ENCODE measurements around the gene SNAPC2. TPM values are rescaled to one million over a fixed set of nuclear protein-coding genes. Genes with fewer than 3 reads are reported as not detected.
A peak's percentile ranks its signal among the peaks of the same experiment; 100 is the strongest.

The SNAPC2 gene
- total and polyA plus RNA-seq, 12 donors = 8.2 to 38.2 (median 20.9) TPM

GRCh38 chr19:7901337-7901736 lies 18.8 kb upstream of the SNAPC2 start:
- no peak for DNase-seq
- WGBS, 4 donors = 90 to 95% (median 93%) methylated on average over 7 of the region's 7 CpGs
- intact Hi-C loops (cut with DNase I) = loop anchor here in 1 of 2 donors (5.0 kb wide), 1 partner anchor 39 kb away; no protein-coding TSS in a partner anchor
- no peaks in the 10 kb centered on the region for H3K27me3 ChIP-seq
- TF ChIP-seq CTCF (IDR thresholded peaks at IDR 0.05) (no peak), POLR2A (IDR thresholded peaks at IDR 0.05) (no peak)
- H3K4me3 ChIP-seq = no peak overlapping the region
- no peaks in the 10 kb centered on the region for H3K36me3 ChIP-seq (replicated peaks in 1 of 2)
- no peak overlapping the region for H3K27ac ChIP-seq
- peaks cover 20 to 30% of the 10 kb centered on the region in 2 donors for H3K4me1 ChIP-seq (replicated peaks in 1 of 2)
- no peaks in the 10 kb centered on the region for H3K9me3 ChIP-seq (replicated peaks in 1 of 3)

GRCh38 chr19:7902796-7903243 lies 17.3 kb upstream of the SNAPC2 start:
- peak overlapping the region in 3 of 4 donors; percentile 26 to 59 (median 39) for H3K4me3 ChIP-seq
- intact Hi-C loops (cut with DNase I) = loop anchor here in 1 of 2 donors (5.0 kb wide), 1 partner anchor 41 kb away; no protein-coding TSS in a partner anchor
- peak in 1 of 7 donors; percentile 47 for DNase-seq
- 15 to 28% (median 24%) methylated on average over 11 to 20 of the region's 20 CpGs for WGBS, 4 donors
- H3K9me3 ChIP-seq (replicated peaks in 1 of 3) = no peaks in the 10 kb centered on the region
- H3K27ac ChIP-seq = peak overlapping the region in 4 of 5 donors; percentile 66 to 91 (median 88)
- H3K4me1 ChIP-seq (replicated peaks in 1 of 2) = peaks cover 20 to 39% of the 10 kb centered on the region in 2 donors
- TF ChIP-seq POLR2A (IDR thresholded peaks at IDR 0.05) (no peak), CTCF (IDR thresholded peaks at IDR 0.05) (no peak)
- no peaks in the 10 kb centered on the region for H3K27me3 ChIP-seq
- H3K36me3 ChIP-seq (replicated peaks in 1 of 2) = no peaks in the 10 kb centered on the region

GRCh38 chr19:7903244-7904073 lies 16.7 kb upstream of the SNAPC2 start, which contains the start of gene MAP2K7:
Gene MAP2K7, plus strand, starts transcription at chr19:7903877. Its CDS starts 68 bp downstream, at chr19:7903945.
- H3K27ac ChIP-seq = peak within 1 kb of the TSS in 4 of 5 donors; percentile 66 to 92 (median 90)
- no peaks in the 10 kb centered on the region for H3K36me3 ChIP-seq (replicated peaks in 1 of 2)
- peak; percentile 18 to 46 (median 36) for TF ChIP-seq CTCF (IDR thresholded peaks at IDR 0.05)
- TF ChIP-seq POLR2A (IDR thresholded peaks at IDR 0.05) = peak; percentile 69 to 94
- peak; percentile 99 to 100 (median 100) for DNase-seq
- no peaks in the 10 kb centered on the region for H3K27me3 ChIP-seq
- H3K4me1 ChIP-seq (replicated peaks in 1 of 2) = peaks cover 20 to 44% of the 10 kb centered on the region in 2 donors
- intact Hi-C loops (cut with DNase I) = loop anchor here in 1 of 2 donors (5.0 kb wide), 1 partner anchor 41 kb away; no protein-coding TSS in a partner anchor
- 0% methylated on average over 3 to 88 of the region's 89 CpGs for WGBS, 4 donors
- peak within 1 kb of the TSS; percentile 33 to 94 (median 75) for H3K4me3 ChIP-seq
- H3K9me3 ChIP-seq (replicated peaks in 1 of 3) = no peaks in the 10 kb centered on the region

Data from adrenal gland (tissue), 12 donors.